Measurements from ENCODE around the gene TTC31. TPM values are rescaled to one million over a fixed set of nuclear protein-coding genes. Genes with fewer than 3 reads are reported as not detected.

TTC31 gene
- total and polyA plus RNA-seq, 2 donors (not counting 1 experiment from before 2014, with no cell fraction given) = 68.5 to 72.3 TPM

GRCh38 chr2:74486141-74486540 lies 3.3 kb downstream of the TTC31 start:
- Mint-ChIP-seq H3K27me3 (no peaks in the 10 kb centered on the region), H3K27ac (no peak overlapping the region), H3K9me3 (ENCODE audit: insufficient read depth) (no peaks in the 10 kb centered on the region), H3K4me1 (peaks cover 26% of the 10 kb centered on the region), H3K4me3 (no peak overlapping the region)
- 100% methylated on average over 2 of the region's 2 CpGs for WGBS (ENCODE audit: insufficient coverage)
- DNase-seq = no peak
- no peak for ATAC-seq (ENCODE audit: low read depth)
- Histone ChIP-seq H3K27me3 (replicated peaks in 1 of 4; ENCODE audit: control extremely low read depth in 1 of 4, control insufficient read depth in 3 of 4, insufficient read depth in 4 of 4, low read length in 3 of 4) (no peaks in the 10 kb centered on the region), H3K9me3 (ENCODE audit: control extremely low read depth in 1 of 3, control insufficient read depth in 2 of 3, insufficient read depth in 1 of 3, low read length in 2 of 3) (no peaks in the 10 kb centered on the region), H3K4me3 (ENCODE audit: control extremely low read depth in 1 of 5, extremely low read depth in 1 of 5, insufficient read depth in 1 of 5, low read depth in 2 of 5, low read length in 4 of 5) (no peak overlapping the region), H3K4me2 (replicated peaks; ENCODE audit: low read depth, low read length, poor library complexity, severe bottlenecking) (no peak overlapping the region), H3K79me2 (ENCODE audit: control insufficient read depth, insufficient read depth, low read length) (peaks cover 54% of the 10 kb centered on the region), H3K27ac (ENCODE audit: low read length in 2 of 2) (no peak overlapping the region), H3K4me1 (ENCODE audit: control insufficient read depth in 2 of 2, insufficient read depth in 2 of 2, low read length in 2 of 2) (peaks cover 17 to 23% of the 10 kb centered on the region in 2 donors), H3K36me3 (replicated peaks in 1 of 2; ENCODE audit: control extremely low read depth in 1 of 2, control insufficient read depth in 1 of 2, extremely low read depth in 1 of 2, insufficient read depth in 2 of 2, low read length in 1 of 2) (peaks cover 0 to 45% of the 10 kb centered on the region in 2 experiments), H4K20me1 (ENCODE audit: control insufficient read depth, insufficient read depth, low read length, poor library complexity, severe bottlenecking) (peaks cover 55% of the 10 kb centered on the region), H2AFZ (ENCODE audit: insufficient read depth, low read depth, low read length, poor library complexity, severe bottlenecking) (no peak overlapping the region), H3K9ac (ENCODE audit: low read length) (no peak overlapping the region)
- intact Hi-C loops (cut with micrococcal nuclease) = no loop called here
- TF ChIP-seq EZH2 (IDR thresholded peaks at IDR 0.05; ENCODE audit: borderline replicate concordance, insufficient read depth, low read depth, low read length, poor library complexity, severe bottlenecking) (no peak), CTCF (IDR thresholded peaks at IDR 0.05) (no peak)
- POLR2A ChIA-PET = no interaction called here
- CTCF ChIA-PET = interaction anchor here (0.7 to 7.1 kb wide), 3 partner anchors 14 to 114 kb away, joined by 3 to 149 read pairs (median 3); no protein-coding TSS in a partner anchor

GRCh38 chr2:74488643-74489481 lies 6.0 kb downstream of the TTC31 start:
- Histone ChIP-seq H3K27me3 (replicated peaks in 1 of 4; ENCODE audit: control extremely low read depth in 1 of 4, control insufficient read depth in 3 of 4, insufficient read depth in 4 of 4, low read length in 3 of 4) (no peaks in the 10 kb centered on the region), H3K9me3 (ENCODE audit: control extremely low read depth in 1 of 3, control insufficient read depth in 2 of 3, insufficient read depth in 1 of 3, low read length in 2 of 3) (no peaks in the 10 kb centered on the region), H3K79me2 (ENCODE audit: control insufficient read depth, insufficient read depth, low read length) (peaks cover 35% of the 10 kb centered on the region), H3K9ac (ENCODE audit: low read length) (no peak overlapping the region), H2AFZ (ENCODE audit: insufficient read depth, low read depth, low read length, poor library complexity, severe bottlenecking) (no peak overlapping the region), H4K20me1 (ENCODE audit: control insufficient read depth, insufficient read depth, low read length, poor library complexity, severe bottlenecking) (peaks cover 40% of the 10 kb centered on the region), H3K4me3 (ENCODE audit: control extremely low read depth in 1 of 5, extremely low read depth in 1 of 5, insufficient read depth in 1 of 5, low read depth in 2 of 5, low read length in 4 of 5) (no peak overlapping the region), H3K27ac (ENCODE audit: low read length in 2 of 2) (no peak overlapping the region), H3K36me3 (replicated peaks in 1 of 2; ENCODE audit: control extremely low read depth in 1 of 2, control insufficient read depth in 1 of 2, extremely low read depth in 1 of 2, insufficient read depth in 2 of 2, low read length in 1 of 2) (peaks cover 0 to 65% of the 10 kb centered on the region in 2 experiments), H3K4me1 (ENCODE audit: control insufficient read depth in 2 of 2, insufficient read depth in 2 of 2, low read length in 2 of 2) (peaks cover under 1 to 4% of the 10 kb centered on the region in 2 donors), H3K4me2 (replicated peaks; ENCODE audit: low read depth, low read length, poor library complexity, severe bottlenecking) (no peak overlapping the region)
- Mint-ChIP-seq H3K4me3 (no peak overlapping the region), H3K27ac (no peak overlapping the region), H3K4me1 (peaks cover 6% of the 10 kb centered on the region), H3K27me3 (no peaks in the 10 kb centered on the region), H3K9me3 (ENCODE audit: insufficient read depth) (no peaks in the 10 kb centered on the region)
- CTCF ChIA-PET = interaction anchor here (0.9 to 1.3 kb wide), 3 partner anchors 13 to 99 kb away, joined by 3 read pairs; no protein-coding TSS in a partner anchor
- no peak for DNase-seq
- no peak for ATAC-seq (ENCODE audit: low read depth)
- WGBS (ENCODE audit: insufficient coverage) = 97% methylated on average over 6 of the region's 9 CpGs
- no peak for TF ChIP-seq CTCF (IDR thresholded peaks at IDR 0.05)
- TF ChIP-seq EZH2 (IDR thresholded peaks at IDR 0.05; ENCODE audit: borderline replicate concordance, insufficient read depth, low read depth, low read length, poor library complexity, severe bottlenecking) = no peak
- POLR2A ChIA-PET = no interaction called here
- intact Hi-C loops (cut with micrococcal nuclease) = no loop called here
